ENCODE measurements around the gene TBC1D30. TPM values are rescaled to one million over a fixed set of nuclear protein-coding genes. Genes with fewer than 3 reads are reported as not detected.
"Not testable (repeated sequence)": the region's sequence is repeated elsewhere in the genome, so short reads cannot be mapped to it uniquely, and the experiment has no call there.

Gene TBC1D30
- total RNA-seq, 1 experiment from 2014 or later: 8.6 TPM

DNA sequence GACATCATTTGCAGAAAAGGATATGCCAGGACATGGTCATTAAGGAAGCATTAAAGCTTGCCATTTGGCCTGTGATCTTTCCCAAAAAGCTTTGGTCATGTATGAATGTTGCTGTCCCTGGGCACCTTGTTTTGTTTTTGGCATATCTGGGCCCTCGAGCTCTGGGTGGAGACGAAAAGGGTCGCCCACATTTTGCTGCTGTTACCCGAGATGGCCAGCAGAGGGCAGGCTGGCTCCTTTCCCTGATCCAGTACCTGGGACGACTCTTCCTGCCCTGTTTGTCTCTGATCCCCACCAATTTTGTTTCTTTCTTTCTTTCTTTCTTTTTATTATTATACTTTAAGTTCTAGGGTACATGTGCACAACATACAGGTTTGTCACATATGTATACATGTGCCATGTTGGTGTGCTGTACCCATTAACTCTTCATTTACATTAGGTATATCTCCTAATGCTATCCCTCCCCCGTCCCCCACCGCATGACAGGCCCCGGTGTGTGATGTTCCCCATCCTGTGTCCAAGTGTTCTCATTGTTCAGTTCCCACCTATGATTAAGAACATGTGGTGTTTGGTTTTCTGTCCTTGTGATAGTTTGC, 22.2 kb upstream of the TBC1D30 start:
- peak; percentile 44 to 64 for DNase-seq
- POLR2A ChIA-PET (ENCODE audit: unreplicated experiment): not testable (repeated sequence)
- TF ChIP-seq, protein P1, sequence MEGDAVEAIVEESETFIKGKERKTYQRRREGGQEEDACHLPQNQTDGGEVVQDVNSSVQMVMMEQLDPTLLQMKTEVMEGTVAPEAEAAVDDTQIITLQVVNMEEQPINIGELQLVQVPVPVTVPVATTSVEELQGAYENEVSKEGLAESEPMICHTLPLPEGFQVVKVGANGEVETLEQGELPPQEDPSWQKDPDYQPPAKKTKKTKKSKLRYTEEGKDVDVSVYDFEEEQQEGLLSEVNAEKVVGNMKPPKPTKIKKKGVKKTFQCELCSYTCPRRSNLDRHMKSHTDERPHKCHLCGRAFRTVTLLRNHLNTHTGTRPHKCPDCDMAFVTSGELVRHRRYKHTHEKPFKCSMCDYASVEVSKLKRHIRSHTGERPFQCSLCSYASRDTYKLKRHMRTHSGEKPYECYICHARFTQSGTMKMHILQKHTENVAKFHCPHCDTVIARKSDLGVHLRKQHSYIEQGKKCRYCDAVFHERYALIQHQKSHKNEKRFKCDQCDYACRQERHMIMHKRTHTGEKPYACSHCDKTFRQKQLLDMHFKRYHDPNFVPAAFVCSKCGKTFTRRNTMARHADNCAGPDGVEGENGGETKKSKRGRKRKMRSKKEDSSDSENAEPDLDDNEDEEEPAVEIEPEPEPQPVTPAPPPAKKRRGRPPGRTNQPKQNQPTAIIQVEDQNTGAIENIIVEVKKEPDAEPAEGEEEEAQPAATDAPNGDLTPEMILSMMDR (conservative IDR thresholded peaks at IDR 0.05): peak; percentile 93

DNA sequence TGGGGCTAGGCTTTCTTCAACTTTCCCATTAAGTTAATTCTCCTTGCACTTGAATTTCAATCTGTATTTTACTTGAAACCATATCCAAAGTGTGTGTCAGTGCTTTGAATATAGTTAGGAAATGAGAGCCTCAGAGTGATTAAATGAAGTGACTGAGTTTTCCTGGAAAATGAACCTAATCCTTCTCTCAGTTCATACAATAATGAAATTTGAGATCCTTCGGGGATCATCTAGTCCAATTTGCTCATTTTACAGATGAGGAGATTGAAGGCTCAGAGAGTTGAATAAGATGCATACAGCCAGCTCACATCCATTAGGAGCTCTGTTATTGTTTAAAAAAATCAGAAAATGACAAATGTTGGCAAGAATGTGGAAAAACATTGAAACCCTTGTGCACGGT, 18.3 kb upstream of the TBC1D30 start:
- no peak overlapping the region for H2AFZ ChIP-seq
- BruUV-seq (replicated peaks): no TSS peak
- H3K27ac ChIP-seq: no peak overlapping the region
- ChIA-PET POLR2A (ENCODE audit: unreplicated experiment) (no interaction called here), CTCF (interaction anchor here (0.5 kb wide), 1 partner anchor 10 kb away, joined by 4 read pairs; no protein-coding TSS in a partner anchor)
- no peak for DNase-seq
- H3K9me3 ChIP-seq (ENCODE audit: insufficient read depth, low read depth): no peaks in the 10 kb centered on the region; the same call in 1 of the 2 replicates
- H3K27me3 ChIP-seq (ENCODE audit: insufficient read depth, low read depth): no peaks in the 10 kb centered on the region
- H4K20me1 ChIP-seq (ENCODE audit: insufficient read depth): no peaks in the 10 kb centered on the region
- no peak overlapping the region for H3K4me2 ChIP-seq
- intact Hi-C loops (cut with micrococcal nuclease; ENCODE audit: unreplicated experiment): no loop called here
- H3K79me2 ChIP-seq (ENCODE audit: low read depth): 0 out of 2 replicates have a peak, but pooled peaks cover 14% of the 10 kb centered on the region
- no peaks in the 10 kb centered on the region for H3K9me2 ChIP-seq (ENCODE audit: insufficient read depth)
- TF ChIP-seq, protein P1 (conservative IDR thresholded peaks at IDR 0.05): no peak
- TF ChIP-seq EZH2 (IDR thresholded peaks at IDR 0.05; ENCODE audit: low read depth): no peak
- no peak overlapping the region for H3K4me3 ChIP-seq
- no peaks in the 10 kb centered on the region for H3K36me3 ChIP-seq (ENCODE audit: low read depth)
- H3F3A ChIP-seq (ENCODE audit: insufficient read depth, low read depth): peaks cover 25% of the 10 kb centered on the region
- H3K4me1 ChIP-seq (replicated peaks; ENCODE audit: insufficient read depth): peaks cover 21% of the 10 kb centered on the region

More for the DNA sequence above, 22.2 kb upstream of the TBC1D30 start:
- not testable (repeated sequence) for BruUV-seq (replicated peaks); H3K27me3 ChIP-seq (ENCODE audit: insufficient read depth, low read depth); H3K36me3 ChIP-seq (ENCODE audit: low read depth); H3K9me2 ChIP-seq (ENCODE audit: insufficient read depth); H3K4me2 ChIP-seq; H3K4me3 ChIP-seq; H4K20me1 ChIP-seq (ENCODE audit: insufficient read depth); H3K9me3 ChIP-seq (ENCODE audit: insufficient read depth, low read depth); H2AFZ ChIP-seq; H3K27ac ChIP-seq
- H3F3A ChIP-seq (ENCODE audit: insufficient read depth, low read depth): peaks cover 17% of the 10 kb centered on the region; the same call in 1 of the 2 replicates
- CTCF ChIA-PET: interaction anchor here (0.6 to 1.1 kb wide), 4 partner anchors 16 to 800 kb away, joined by 3 read pairs; no protein-coding TSS in a partner anchor
- H3K4me1 ChIP-seq (replicated peaks; ENCODE audit: insufficient read depth): peaks cover 15% of the 10 kb centered on the region
- H3K79me2 ChIP-seq (ENCODE audit: low read depth): peaks cover 15% of the 10 kb centered on the region; the same call in 1 of the 2 replicates
- intact Hi-C loops (cut with micrococcal nuclease; ENCODE audit: unreplicated experiment): loop anchor here (1.0 to 5.0 kb wide), 3 partner anchors 89 to 321 kb away; no protein-coding TSS in a partner anchor

DNA sequence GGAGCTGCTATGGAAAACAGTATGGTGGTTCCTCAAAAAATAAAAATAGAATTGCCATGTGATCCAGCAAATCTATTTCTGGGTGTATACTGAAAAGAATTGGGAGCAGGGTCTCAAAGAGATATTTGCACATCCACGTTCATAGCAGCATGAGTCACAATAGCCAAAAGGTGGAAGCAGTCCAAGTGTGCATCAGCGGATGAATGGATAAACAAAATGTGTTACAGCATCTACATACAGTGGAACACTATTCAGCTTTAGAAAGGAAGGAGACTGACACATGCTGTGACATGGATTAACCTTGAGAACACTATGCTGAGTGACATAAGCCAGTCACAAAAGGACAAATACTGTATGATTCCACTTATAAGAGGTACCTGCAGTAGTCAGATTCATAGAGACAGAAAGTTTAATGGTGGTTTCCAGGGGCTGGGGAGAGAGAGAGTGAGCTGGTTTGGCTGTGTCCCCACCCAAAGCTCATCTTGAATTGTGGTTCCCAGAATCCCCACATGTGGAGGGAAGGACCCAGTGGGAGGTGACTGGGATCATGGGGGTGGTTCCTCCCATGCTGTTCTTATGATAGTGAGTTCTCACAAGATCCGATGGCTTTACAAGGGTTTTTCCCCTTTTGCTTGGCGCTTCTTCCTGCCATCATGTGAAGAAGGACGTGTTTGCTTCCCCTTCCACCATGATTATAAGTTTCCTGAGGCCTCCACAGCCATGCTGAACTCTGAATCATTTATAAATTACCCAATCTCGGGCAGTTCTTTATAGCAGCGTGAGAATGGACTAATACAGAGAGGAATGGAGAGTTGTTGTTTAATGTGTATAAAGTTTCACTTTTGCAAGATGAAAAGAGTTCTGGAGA, 17.6 kb upstream of the TBC1D30 start:
- no peak overlapping the region for H3K4me2 ChIP-seq
- H3K36me3 ChIP-seq (ENCODE audit: low read depth): no peaks in the 10 kb centered on the region
- H3K27me3 ChIP-seq (ENCODE audit: insufficient read depth, low read depth): no peaks in the 10 kb centered on the region
- H3F3A ChIP-seq (ENCODE audit: insufficient read depth, low read depth): peaks cover 23% of the 10 kb centered on the region
- CTCF ChIA-PET: interaction anchor here (0.5 kb wide), 1 partner anchor 11 kb away, joined by 4 read pairs; no protein-coding TSS in a partner anchor
- no peak overlapping the region for H3K27ac ChIP-seq
- H3K9me2 ChIP-seq (ENCODE audit: insufficient read depth): no peaks in the 10 kb centered on the region
- BruUV-seq (replicated peaks): no TSS peak
- H2AFZ ChIP-seq: no peak overlapping the region
- TF ChIP-seq EZH2 (IDR thresholded peaks at IDR 0.05; ENCODE audit: low read depth): no peak
- TF ChIP-seq, protein P1 (conservative IDR thresholded peaks at IDR 0.05): no peak
- no peak for DNase-seq
- H3K4me3 ChIP-seq: no peak overlapping the region
- H3K79me2 ChIP-seq (ENCODE audit: low read depth): peaks cover 18% of the 10 kb centered on the region; the same call in 1 of the 2 replicates
- H3K9me3 ChIP-seq (ENCODE audit: insufficient read depth, low read depth): no peaks in the 10 kb centered on the region; the same call in 1 of the 2 replicates
- POLR2A ChIA-PET (ENCODE audit: unreplicated experiment): no interaction called here
- intact Hi-C loops (cut with micrococcal nuclease; ENCODE audit: unreplicated experiment): no loop called here
- no peaks in the 10 kb centered on the region for H4K20me1 ChIP-seq (ENCODE audit: insufficient read depth)
- peaks cover 28% of the 10 kb centered on the region for H3K4me1 ChIP-seq (replicated peaks; ENCODE audit: insufficient read depth)

All from PC-9 (cell line).